Activated CD4-positive, alpha-beta T cell treated with anti-CD3 and anti-CD28 coated beads, Interleukin-2, Interleukin-4, amounts not matched to agents 100 ng/mL and 50 ng/mL, durations not matched to agents 16 hours and 8 hours (primary cell): ENCODE results near the gene MACIR.
"Not testable (repeated sequence)": the region's sequence is repeated elsewhere in the genome, so short reads cannot be mapped to it uniquely, and the experiment has no call there.

Experiments used
- DNase-seq: peaks from one replicate; pipeline ENCODE4 v3.0.0-alpha.2; 2020; ENCODE audit warnings: low spot score

Gene MACIR, protein sequence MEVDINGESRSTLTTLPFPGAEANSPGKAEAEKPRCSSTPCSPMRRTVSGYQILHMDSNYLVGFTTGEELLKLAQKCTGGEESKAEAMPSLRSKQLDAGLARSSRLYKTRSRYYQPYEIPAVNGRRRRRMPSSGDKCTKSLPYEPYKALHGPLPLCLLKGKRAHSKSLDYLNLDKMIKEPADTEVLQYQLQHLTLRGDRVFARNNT

DNA sequence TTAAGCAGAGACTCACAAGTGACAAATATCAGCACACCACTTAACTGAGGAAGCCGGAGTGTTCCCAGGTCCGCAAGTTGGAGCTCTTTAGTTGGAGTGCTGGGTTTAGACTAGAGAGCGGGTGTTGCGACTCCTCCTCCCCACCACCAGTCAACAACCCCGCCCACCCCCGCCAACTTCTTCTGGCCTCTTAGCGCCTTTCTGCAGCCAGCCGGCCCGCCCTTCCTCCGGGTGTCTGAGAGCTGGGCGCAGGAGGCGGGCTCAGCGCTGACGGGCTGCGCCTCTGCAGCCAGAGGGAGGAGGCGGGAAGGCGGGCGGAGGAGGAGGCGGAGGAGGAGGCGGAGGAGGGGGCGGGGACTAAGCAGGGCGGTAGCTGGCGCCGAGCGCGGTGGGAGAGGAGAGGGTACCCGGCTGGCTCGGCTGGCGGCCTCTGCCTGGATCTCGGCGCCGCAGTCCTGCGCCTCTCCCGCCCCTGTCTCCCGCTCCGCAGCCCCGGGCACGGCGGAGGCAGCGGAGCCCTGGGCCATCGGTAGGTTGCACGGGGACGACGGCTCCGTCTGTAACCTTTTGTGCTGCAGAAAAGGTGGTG, at the start of gene MACIR:
Gene MACIR (plus strand): TSS at position 396 of the 589 bp plus-strand sequence. CDS start 17,157 bp downstream, outside the sequence.
- DNase-seq = peak; percentile 97

- no peak for DNase-seq
Observed at GRCh38 chr5:103209065-103209464, 49.5 kb upstream of the MACIR start.

DNA sequence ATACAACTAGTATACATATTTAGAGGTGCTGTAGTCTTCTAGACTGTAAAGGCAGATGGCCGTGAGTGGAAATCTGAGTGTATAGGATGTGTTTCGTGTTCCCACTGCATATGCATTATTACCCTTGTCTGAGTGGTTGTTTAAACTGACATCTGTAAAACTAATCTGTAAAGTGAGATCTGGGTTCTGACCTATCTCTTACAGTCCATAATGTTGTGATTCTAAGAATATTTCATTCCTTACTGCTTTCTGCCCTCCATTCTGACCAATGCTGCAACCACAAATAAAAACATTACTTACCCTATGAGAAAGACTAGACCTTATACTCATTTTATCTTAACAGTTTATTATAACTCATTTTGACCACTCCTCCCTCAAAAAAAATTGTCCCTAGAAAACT, 47.6 kb upstream of the MACIR start:
- no peak for DNase-seq

- DNase-seq = no peak
Observed at GRCh38 chr5:103211576-103212561, 46.7 kb upstream of the MACIR start.

DNA sequence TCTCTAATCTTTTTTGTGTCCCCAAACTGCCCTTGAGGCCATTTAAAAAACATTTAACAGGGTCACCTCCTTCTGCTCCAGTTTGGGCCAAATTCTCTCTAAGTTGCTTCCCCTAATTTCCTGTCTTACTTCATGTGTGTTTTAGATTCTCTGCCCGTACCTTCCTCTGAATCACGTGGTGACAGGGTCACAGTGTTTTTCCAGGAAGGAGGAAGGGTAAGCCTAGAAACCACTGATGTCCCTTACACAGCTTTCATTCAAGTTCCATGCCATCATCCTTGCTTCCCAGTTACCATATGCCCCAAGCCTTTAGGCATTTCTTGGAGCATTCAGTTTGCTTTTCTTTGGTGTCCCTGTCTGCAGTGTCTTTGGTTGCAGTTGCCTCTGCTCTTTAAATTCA, 42.4 kb upstream of the MACIR start:
- no peak for DNase-seq

DNA sequence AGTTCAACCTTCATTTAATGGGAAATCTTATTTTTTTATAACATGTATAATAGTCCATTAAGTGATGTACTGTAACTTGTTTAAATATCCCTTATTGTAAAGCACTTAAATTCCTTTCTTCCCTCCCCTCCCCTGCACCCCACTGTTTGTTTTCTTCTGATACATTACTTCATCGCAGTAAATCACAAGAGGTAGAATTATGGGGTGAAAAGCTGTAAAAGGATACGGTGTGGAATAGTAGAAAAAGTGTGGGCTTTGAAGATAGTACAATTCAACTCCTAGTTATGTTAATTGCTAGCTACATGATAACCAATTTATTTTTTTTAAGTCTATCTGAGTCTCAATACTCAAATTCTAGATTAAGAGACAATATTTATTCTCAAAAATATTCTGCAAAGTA, 41.9 kb upstream of the MACIR start:
- DNase-seq = no peak

DNA sequence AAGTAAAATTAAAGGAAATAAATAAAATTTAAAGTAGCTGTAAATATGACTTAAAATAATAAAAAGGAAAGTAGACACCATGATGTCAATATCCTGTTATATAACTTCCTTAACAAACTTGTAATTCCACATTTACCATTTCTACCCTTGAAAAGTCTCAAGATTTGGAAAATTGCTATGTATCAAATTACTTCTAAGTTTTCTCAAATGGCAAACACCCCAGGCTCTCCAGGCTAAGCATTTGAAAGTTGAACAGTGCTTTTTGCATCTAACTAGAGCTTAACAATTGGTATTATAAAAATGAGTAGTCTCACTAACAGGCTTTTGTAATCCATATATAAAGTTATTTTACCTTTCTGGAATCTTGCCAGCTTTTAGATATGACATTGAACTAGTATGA, 41.5 kb upstream of the MACIR start:
- no peak for DNase-seq

DNA sequence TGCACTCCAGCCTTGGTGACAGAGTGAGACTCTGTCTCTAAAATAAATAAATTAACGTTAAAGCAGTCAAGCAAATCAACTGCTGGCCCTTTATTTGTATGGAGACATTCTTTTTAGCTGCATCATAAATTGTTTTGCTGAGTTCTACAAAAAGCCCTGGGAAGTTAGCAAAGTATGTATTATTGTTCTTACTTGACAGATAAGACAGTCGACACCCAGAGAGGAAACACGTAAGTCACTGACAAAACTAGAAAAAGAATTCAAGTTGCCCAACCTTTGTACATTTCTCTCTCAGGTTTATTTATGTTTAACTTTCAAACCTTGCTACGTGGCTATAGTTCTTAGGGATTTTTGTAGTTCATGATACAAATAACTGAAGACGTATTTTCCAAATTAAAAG, 40.4 kb upstream of the MACIR start:
- no peak for DNase-seq

GRCh38 chr5:103219074-103219473, 39.5 kb upstream of the MACIR start:
- not testable (repeated sequence) for DNase-seq

- DNase-seq = no peak
Observed at GRCh38 chr5:103223031-103223955, 35.3 kb upstream of the MACIR start.

- DNase-seq = peak; percentile 71
Observed at GRCh38 chr5:103224118-103224893, 34.3 kb upstream of the MACIR start.

DNA sequence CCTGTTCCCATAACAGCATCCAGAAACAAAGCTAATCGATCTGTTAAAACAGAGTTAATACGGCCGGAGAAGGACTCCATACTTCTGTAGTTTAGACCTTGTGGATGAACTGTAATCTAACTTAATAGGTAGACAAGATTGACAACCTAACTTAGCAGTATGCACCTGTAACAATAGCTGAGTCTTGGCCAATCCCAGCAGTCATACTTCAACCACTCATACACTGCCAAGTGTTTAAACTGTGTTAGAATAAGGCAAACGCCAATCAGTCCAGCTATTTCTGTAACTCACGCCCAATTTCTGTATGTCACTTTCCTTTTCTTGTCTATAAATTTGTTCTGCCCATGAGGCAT, 33.7 kb upstream of the MACIR start:
- DNase-seq = no peak

DNA sequence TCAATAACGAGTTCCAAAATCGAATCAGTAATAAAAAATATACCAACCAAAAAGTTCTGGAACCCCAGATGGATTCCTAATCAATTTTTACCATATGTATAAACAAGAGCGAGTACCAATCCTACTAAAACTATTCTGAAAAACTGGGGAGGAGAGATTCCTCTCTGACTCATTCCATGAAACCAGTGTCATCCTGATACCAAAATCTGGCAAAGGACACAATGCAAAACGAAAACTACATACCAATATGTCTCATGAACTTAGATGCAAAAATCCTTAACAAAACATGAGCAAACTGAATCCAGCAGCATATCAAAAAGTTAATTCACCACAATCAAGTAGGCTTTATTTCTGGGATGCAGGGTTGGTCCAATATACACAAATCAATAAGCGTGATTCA, 30.5 kb upstream of the MACIR start:
- peak; percentile 46 for DNase-seq

- no peak for DNase-seq
Observed at GRCh38 chr5:103228588-103228987, 30.0 kb upstream of the MACIR start.

DNA sequence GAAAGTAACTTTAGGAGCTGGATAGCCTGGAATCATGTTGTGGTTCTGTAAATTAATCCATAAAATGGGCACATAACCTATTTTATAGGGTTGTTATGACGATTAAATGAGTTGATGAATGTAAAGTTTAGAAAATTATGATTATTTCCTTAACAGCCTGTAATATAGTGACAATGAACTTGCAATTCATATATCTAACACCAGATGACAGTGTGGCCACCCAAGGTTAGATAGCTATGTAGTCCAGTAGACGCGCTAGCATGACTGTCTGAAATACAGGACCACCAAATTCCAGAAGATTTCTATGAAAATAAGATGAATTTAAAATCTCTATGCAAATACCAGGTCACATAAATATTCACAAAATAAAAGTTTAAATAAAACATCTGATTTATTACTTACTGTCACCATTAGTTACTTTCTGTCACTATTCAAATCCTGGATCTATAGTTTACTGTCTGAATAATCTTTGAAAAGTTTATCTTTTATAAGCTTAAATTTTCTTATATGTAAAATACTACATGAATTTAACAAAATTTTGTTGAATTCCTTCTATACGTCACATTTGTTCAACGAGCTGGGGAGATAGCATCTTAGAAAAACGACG, 26.1 kb upstream of the MACIR start:
- DNase-seq = peak; percentile 28

GRCh38 chr5:103234239-103234975, 24.2 kb upstream of the MACIR start:
- no peak for DNase-seq

DNA sequence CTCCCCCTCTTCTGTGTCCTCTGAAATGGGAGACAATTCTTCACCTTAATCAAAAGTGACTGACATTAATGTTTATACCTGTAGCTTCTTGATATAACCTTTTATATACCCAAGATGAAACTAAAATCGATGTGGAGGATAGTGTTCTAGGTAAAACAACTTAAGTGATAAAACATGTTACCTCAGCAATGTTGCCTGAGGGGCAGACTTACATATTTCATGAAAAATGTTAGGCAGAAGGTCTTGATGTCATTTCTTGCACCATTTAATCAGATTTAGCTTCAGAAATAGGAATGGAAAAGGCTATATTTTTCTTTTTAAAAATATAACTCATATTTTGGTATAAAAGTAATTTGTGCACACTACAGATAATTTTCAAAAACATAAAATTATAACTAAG, 22.7 kb upstream of the MACIR start:
- DNase-seq = no peak

GRCh38 chr5:103237778-103238177, 20.8 kb upstream of the MACIR start:
- DNase-seq = no peak

DNA sequence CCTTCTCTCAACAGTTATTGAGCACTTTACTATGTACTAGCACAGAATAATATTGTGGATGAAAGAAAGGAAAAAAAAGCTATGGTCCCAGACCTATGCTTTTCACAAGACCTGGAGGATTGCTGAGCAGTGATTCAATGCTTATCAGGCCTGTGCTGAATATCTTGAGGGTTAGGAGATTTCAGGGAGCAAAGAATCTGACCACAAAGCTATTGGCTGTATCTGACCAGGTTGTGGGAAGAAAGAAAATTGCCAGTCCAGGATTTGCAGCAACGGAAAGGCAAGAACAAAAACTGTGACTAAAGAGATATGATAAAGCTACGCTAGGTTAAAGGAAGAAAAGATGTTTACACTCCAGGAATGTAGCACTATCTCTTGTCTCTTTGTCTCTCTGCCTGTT, 14.9 kb upstream of the MACIR start:
- DNase-seq = no peak

DNA sequence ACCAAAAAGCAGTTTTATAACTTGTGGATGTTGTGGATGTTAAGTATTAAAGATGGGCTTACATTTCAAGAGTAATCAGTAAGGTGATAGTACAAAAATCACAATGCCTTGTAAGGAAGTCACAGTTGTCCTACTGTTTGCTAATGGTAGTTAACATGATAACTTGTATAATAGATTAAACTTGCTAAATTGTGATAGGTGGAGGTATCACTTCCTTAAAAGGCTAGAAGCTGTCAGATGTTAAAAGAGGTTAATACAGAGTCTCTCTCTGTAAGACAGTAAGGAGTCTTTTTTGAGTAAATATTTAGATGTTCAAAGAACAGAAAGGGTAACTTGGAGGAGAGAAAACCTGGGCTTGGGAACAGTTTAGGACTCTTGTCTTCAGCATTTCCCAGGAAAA, 14.2 kb upstream of the MACIR start:
- no peak for DNase-seq
